GM19467 (cell line): Measurements from ENCODE around the gene KIF21A.
A peak's percentile ranks its signal among the peaks of the same experiment; 100 is the strongest.
"Not testable (repeated sequence)": the region's sequence is repeated elsewhere in the genome, so short reads cannot be mapped to it uniquely, and the experiment has no call there.

Experiments
- ATAC-seq: cut with Tn5 transposase; IDR thresholded peaks from one replicate; pipeline ENCODE4 v1.9.1; 2021; ENCODE audit warnings: mild to moderate bottlenecking, moderate library complexity; ENCODE audit not compliant: unreplicated experiment

Gene KIF21A

GRCh38 chr12:39443081-39443928 is at the start of gene KIF21A:
Gene KIF21A (minus strand): TSS chr12:39443120. CDS start chr12:39442970, 150 bp downstream.
- peak; percentile 97 for ATAC-seq

- ATAC-seq = no peak
These were observed 47.8 kb upstream of the KIF21A start for GRCh38 chr12:39490500-39491282.

- ATAC-seq = no peak
These were observed 40.7 kb upstream of the KIF21A start for GRCh38 chr12:39483597-39483996.

GRCh38 chr12:39483042-39483441 is 40.1 kb upstream of the KIF21A start:
- no peak for ATAC-seq

GRCh38 chr12:39476894-39477293 is 34.0 kb upstream of the KIF21A start:
- no peak for ATAC-seq

GRCh38 chr12:39476121-39476520 is 33.2 kb upstream of the KIF21A start:
- no peak for ATAC-seq

GRCh38 chr12:39475136-39475535 is 32.2 kb upstream of the KIF21A start:
- ATAC-seq = not testable (repeated sequence)

GRCh38 chr12:39467432-39467870 is 24.5 kb upstream of the KIF21A start:
- ATAC-seq = peak; percentile 87

- ATAC-seq = no peak
These were observed 22.2 kb upstream of the KIF21A start for GRCh38 chr12:39464976-39465695.

GRCh38 chr12:39461059-39461458 is 18.1 kb upstream of the KIF21A start:
- no peak for ATAC-seq

- ATAC-seq = no peak
These were observed 16.1 kb upstream of the KIF21A start for GRCh38 chr12:39459027-39459434.

GRCh38 chr12:39451977-39452376 is 9.1 kb upstream of the KIF21A start:
- ATAC-seq = no peak

- no peak for ATAC-seq
These were observed 5.1 kb upstream of the KIF21A start for GRCh38 chr12:39448038-39448437.

- no peak for ATAC-seq
These were observed 949 bp upstream of the KIF21A start for GRCh38 chr12:39443929-39444209.

- ATAC-seq = peak; percentile 32
These were observed 164 bp downstream of the KIF21A start for GRCh38 chr12:39442831-39443080.

GRCh38 chr12:39441963-39442830 is 723 bp downstream of the KIF21A start:
- peak; percentile 17 for ATAC-seq

- no peak for ATAC-seq
These were observed 1.5 kb downstream of the KIF21A start for GRCh38 chr12:39441189-39441962.

GRCh38 chr12:39440781-39441180 is 2.1 kb downstream of the KIF21A start:
- no peak for ATAC-seq

GRCh38 chr12:39440101-39440500 is 2.8 kb downstream of the KIF21A start:
- no peak for ATAC-seq

GRCh38 chr12:39435531-39435930 is 7.4 kb downstream of the KIF21A start:
- no peak for ATAC-seq
